ENCODE results near the gene DPF3. TPM values are rescaled to one million over a fixed set of nuclear protein-coding genes. Genes with fewer than 3 reads are reported as not detected.

The DPF3 gene
- total RNA-seq, 2 donors from 2014 or later: 0.78 to 4.0 TPM

- ATAC-seq: no peak
- no peak overlapping the region for H3K27ac ChIP-seq
- no peaks in the 10 kb centered on the region for H3K9me3 ChIP-seq
- no peaks in the 10 kb centered on the region for H3K27me3 ChIP-seq
- H3K36me3 ChIP-seq (replicated peaks in 1 of 2; ENCODE audit: insufficient read depth in 1 of 2, low read depth in 2 of 2): no peaks in the 10 kb centered on the region
- intact Hi-C loops (cut with DNase I): no loop called here
- no peaks in the 10 kb centered on the region for H3K4me1 ChIP-seq
- TF ChIP-seq CTCF (IDR thresholded peaks at IDR 0.05) (no peak), POLR2A (IDR thresholded peaks at IDR 0.05) (no peak)
- H3K4me3 ChIP-seq: no peak overlapping the region
- WGBS, 2 donors: 86 to 87% methylated on average over 9 of the region's 9 CpGs
- no peak for DNase-seq
Measured at GRCh38 chr14:72647782-72648181, 246.1 kb downstream of the DPF3 start.

DNA sequence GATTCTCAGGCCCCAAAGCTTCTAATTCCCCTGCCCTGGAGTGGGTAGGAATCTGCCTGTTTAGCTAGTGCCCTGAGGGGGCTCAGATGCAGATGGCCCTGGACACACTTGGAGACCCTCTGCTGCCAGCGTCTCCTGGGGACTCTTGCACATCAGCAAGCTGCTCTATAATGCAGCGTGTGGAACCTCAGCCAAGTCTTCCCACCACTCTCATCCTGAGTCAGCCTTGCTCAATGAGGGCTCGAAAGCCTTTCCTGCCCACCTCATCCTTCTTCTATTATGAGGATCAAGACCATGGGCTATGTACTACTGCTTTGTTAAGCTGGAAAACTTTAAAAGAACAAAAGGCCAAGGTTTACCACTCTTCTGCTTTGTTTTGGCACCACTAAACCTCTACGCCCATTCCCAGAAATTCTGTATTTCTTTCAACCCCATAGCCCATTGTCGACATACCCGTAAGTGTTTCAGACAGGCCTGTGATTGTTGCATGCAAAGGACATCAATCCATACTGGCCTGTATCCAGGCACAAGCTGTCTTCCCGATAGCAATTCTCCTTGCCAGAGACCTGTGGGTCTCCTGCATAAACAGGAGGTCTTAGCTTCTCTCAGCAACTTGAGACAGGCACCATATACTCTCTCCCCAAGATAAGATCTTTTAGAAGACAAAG, 246.9 kb downstream of the DPF3 start:
- WGBS, 2 donors: 89 to 91% methylated on average over 7 of the region's 7 CpGs
- DNase-seq: no peak
- Histone ChIP-seq H3K36me3 (replicated peaks in 1 of 2; ENCODE audit: insufficient read depth in 1 of 2, low read depth in 2 of 2) (no peaks in the 10 kb centered on the region), H3K27ac (no peak overlapping the region), H3K4me3 (no peak overlapping the region), H3K4me1 (no peaks in the 10 kb centered on the region), H3K27me3 (no peaks in the 10 kb centered on the region), H3K9me3 (no peaks in the 10 kb centered on the region)
- TF ChIP-seq POLR2A (IDR thresholded peaks at IDR 0.05): no peak
- TF ChIP-seq CTCF (IDR thresholded peaks at IDR 0.05): no peak
- intact Hi-C loops (cut with DNase I): no loop called here
- no peak for ATAC-seq

GRCh38 chr14:72645706-72646105, 248.2 kb downstream of the DPF3 start:
- Histone ChIP-seq H3K27ac (no peak overlapping the region), H3K36me3 (replicated peaks in 1 of 2; ENCODE audit: insufficient read depth in 1 of 2, low read depth in 2 of 2) (no peaks in the 10 kb centered on the region), H3K4me3 (no peak overlapping the region), H3K4me1 (no peaks in the 10 kb centered on the region), H3K27me3 (no peaks in the 10 kb centered on the region), H3K9me3 (no peaks in the 10 kb centered on the region)
- no peak for TF ChIP-seq CTCF (IDR thresholded peaks at IDR 0.05)
- TF ChIP-seq POLR2A (IDR thresholded peaks at IDR 0.05): no peak
- intact Hi-C loops (cut with DNase I): no loop called here
- WGBS, 2 donors: 46 to 70% methylated on average over 5 of the region's 5 CpGs
- DNase-seq (no peak), ATAC-seq (no peak)

DNA sequence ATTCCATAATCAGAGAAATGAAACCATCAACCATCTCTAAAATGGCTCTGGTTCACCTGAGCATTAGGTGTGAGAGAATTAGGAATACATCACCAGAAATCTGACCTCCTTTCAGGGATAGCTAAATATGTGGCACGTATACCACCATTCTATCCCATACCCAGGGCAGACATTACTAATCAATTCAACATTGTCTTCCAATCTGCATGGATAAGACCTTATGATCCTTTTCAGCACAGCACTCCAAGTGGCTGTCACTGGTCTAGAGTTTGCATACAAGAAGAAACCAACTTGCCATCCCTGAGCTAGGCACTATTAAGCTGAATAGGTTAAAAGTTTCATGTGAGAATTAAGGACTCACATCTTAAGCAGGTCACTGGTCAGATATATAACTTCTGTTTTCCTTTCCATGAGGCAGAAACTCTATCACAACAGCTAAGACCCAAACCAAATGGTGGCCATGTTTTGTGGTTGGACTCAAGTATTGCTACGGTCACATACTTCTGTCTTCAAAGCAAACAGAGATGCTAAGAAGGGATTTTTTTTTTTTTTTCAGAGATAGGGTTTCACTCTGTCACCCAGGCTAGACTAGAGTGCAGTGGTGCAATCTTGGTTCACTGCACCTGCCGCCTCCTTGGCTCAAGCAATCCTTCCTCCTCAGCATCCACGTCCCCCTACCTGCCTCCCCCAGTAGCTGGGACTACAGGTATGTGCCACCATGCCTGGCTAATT, 249.0 kb downstream of the DPF3 start:
- Histone ChIP-seq H3K27ac (no peak overlapping the region), H3K36me3 (replicated peaks in 1 of 2; ENCODE audit: insufficient read depth in 1 of 2, low read depth in 2 of 2) (no peaks in the 10 kb centered on the region), H3K9me3 (no peaks in the 10 kb centered on the region), H3K4me3 (no peak overlapping the region), H3K4me1 (no peaks in the 10 kb centered on the region), H3K27me3 (no peaks in the 10 kb centered on the region)
- intact Hi-C loops (cut with DNase I): no loop called here
- WGBS, 2 donors: 72 to 90% methylated on average over 4 of the region's 4 CpGs
- DNase-seq (no peak), ATAC-seq (no peak)
- no peak for TF ChIP-seq CTCF (IDR thresholded peaks at IDR 0.05)
- TF ChIP-seq POLR2A (IDR thresholded peaks at IDR 0.05): no peak
